Cerebellar nuclear complex (tissue), 1 donor: ENCODE results near the gene MIGA2.
A peak's percentile ranks its signal among the peaks of the same experiment; 100 is the strongest.
"Not testable (repeated sequence)": the region's sequence is repeated elsewhere in the genome, so short reads cannot be mapped to it uniquely, and the experiment has no call there.

Source experiments
- DNase-seq, 2 experiments: peaks; one replicate each; lab custom pipeline; 2025; lab: John Stamatoyannopoulos, UW

Gene MIGA2

GRCh38 chr9:129036241-129036922 lies at the start of gene MIGA2:
TSS of gene MIGA2 (plus strand) at chr9:129036626. CDS start at chr9:129040595, 3,969 bp downstream.
- DNase-seq, result peak; percentile 98 to 99

- no peak for DNase-seq
Measured at GRCh38 chr9:128986671-128987070, 49.8 kb upstream of the MIGA2 start.

GRCh38 chr9:128987805-128988204 lies 48.6 kb upstream of the MIGA2 start:
- no peak for DNase-seq

GRCh38 chr9:128992995-128993394 lies 43.4 kb upstream of the MIGA2 start:
- peak in 1 of 2 experiments; percentile 63 for DNase-seq

- no peak for DNase-seq
Measured at GRCh38 chr9:128995791-128996190, 40.6 kb upstream of the MIGA2 start.

- no peak for DNase-seq
Measured at GRCh38 chr9:128998462-128998861, 38.0 kb upstream of the MIGA2 start.

GRCh38 chr9:128999581-129000206 lies 36.7 kb upstream of the MIGA2 start:
- DNase-seq, result no peak

GRCh38 chr9:129001504-129002325 lies 34.7 kb upstream of the MIGA2 start:
- DNase-seq, result no peak

- no peak for DNase-seq
Measured at GRCh38 chr9:129002992-129003391, 33.4 kb upstream of the MIGA2 start.

GRCh38 chr9:129004173-129004572 lies 32.3 kb upstream of the MIGA2 start:
- not testable (repeated sequence) for DNase-seq

GRCh38 chr9:129005336-129005997 lies 31.0 kb upstream of the MIGA2 start:
- DNase-seq, result no peak

- peak; percentile 24 to 78 for DNase-seq
Measured at GRCh38 chr9:129006328-129007034, 29.9 kb upstream of the MIGA2 start.

- DNase-seq, result no peak
Measured at GRCh38 chr9:129007035-129007765, 29.2 kb upstream of the MIGA2 start.

- no peak for DNase-seq
Measured at GRCh38 chr9:129007766-129008468, 28.5 kb upstream of the MIGA2 start.

- no peak for DNase-seq
Measured at GRCh38 chr9:129008469-129008965, 27.9 kb upstream of the MIGA2 start.

GRCh38 chr9:129008986-129009583 lies 27.3 kb upstream of the MIGA2 start:
- DNase-seq, result no peak

GRCh38 chr9:129009584-129010141 lies 26.8 kb upstream of the MIGA2 start:
- DNase-seq, result no peak

GRCh38 chr9:129010267-129010975 lies 26.0 kb upstream of the MIGA2 start:
- DNase-seq, result no peak

GRCh38 chr9:129011170-129011569 lies 25.3 kb upstream of the MIGA2 start:
- DNase-seq, result no peak
